Cardiac muscle cell (in vitro differentiated cells and primary cell): ENCODE results near the gene LPP. TPM values are rescaled to one million over a fixed set of nuclear protein-coding genes. Genes with fewer than 3 reads are reported as not detected.

Source experiments
- DNase-seq, 2 donors: peaks; one replicate each; pipeline versions ENCODE4 v3.0.0 to v3.0.0-alpha.2; 2010 to 2017; ENCODE audit warnings: low read depth in 1 of 2, low spot score in 1 of 2
- H3K27ac ChIP-seq: fragments of 200-600 bp; sonication (generic); 2 replicates; pipeline ENCODE4 v1.5.1; 2016
- H3K27me3 ChIP-seq: fragments of 200-600 bp; sonication (generic); 2 replicates; pipeline ENCODE4 v1.6.0; 2016; ENCODE audit warnings: control low read depth
- H3K36me3 ChIP-seq: fragments of 200-600 bp; sonication (generic); 2 replicates; pipeline ENCODE4 v1.5.1; 2016; ENCODE audit warnings: control low read depth
- H3K4me1 ChIP-seq: fragments of 200-600 bp; sonication (generic); 2 replicates; pipeline ENCODE4 v1.8.1; 2017; ENCODE audit warnings: low read depth, mild to moderate bottlenecking, mixed run types
- H3K4me3 ChIP-seq: fragments of 200-600 bp; sonication (generic); 2 replicates; pipeline ENCODE4 v1.5.1; 2016; ENCODE audit warnings: mild to moderate bottlenecking
- H3K9me3 ChIP-seq: fragments of 200-600 bp; sonication (generic); 2 replicates; pipeline ENCODE4 v1.5.1; 2017; ENCODE audit warnings: low read depth, mild to moderate bottlenecking, control low read depth
- CTCF ChIP-seq: IDR thresholded peaks from 2 replicates; pipeline ENCODE4 v1.5.1; 2012; ENCODE audit warnings: low read depth, mild to moderate bottlenecking, low read length
- polyA plus RNA-seq: library from polyadenylated mRNA; unstranded; fragments of >200 nt; fragmentation: Nextera tagmentation; extraction: Ambion mirVana; gene quantifications from 2 replicates; pipeline ENCODE4 v1.2.1, GENCODE V29; 2016
- total RNA-seq: library from RNA; depleted of rRNA; stranded (reverse); fragments of >200 nt; gene quantifications from 2 replicates; pipeline ENCODE4 v1.2.3, GENCODE V29; 2016

Gene LPP
- total and polyA plus RNA-seq, 2 experiments from 2014 or later, result 21.4 to 45.2 TPM

GRCh38 chr3:188361888-188362287 is 207.9 kb downstream of the LPP start:
- no peaks in the 10 kb centered on the region for H3K27me3 ChIP-seq
- DNase-seq, result no peak
- H3K36me3 ChIP-seq, result no peaks in the 10 kb centered on the region
- no peak overlapping the region for H3K4me3 ChIP-seq
- TF ChIP-seq CTCF, result no peak
- H3K27ac ChIP-seq, result no peak overlapping the region
- peaks cover 6% of the 10 kb centered on the region for H3K4me1 ChIP-seq
- no peaks in the 10 kb centered on the region for H3K9me3 ChIP-seq

DNA sequence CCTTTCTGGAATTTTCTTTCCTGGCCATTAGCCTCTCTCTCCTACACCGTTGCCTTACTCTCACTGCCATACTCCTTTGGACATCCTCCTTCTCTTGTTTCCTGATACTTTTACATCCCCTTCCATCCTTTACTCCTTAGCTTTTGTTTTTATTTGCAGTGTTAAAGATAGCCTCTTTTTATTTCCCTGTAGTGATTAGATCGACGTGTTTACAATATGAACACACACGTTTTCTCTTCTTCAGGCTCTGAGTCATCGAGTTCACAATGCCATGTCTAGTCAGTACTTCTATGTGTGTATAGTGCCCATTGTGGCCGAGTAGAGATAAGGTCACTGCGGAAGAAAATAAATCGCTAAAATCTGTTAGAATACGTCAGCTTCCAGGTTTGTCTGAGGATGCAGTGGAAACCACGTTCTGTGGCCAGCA is 208.5 kb downstream of the LPP start:
- H3K36me3 ChIP-seq, result no peaks in the 10 kb centered on the region
- H3K27ac ChIP-seq, result no peak overlapping the region
- DNase-seq, result peak in 1 of 2 donors; percentile 85
- peak; percentile 22 for TF ChIP-seq CTCF
- H3K27me3 ChIP-seq, result no peaks in the 10 kb centered on the region
- peaks cover 6% of the 10 kb centered on the region for H3K4me1 ChIP-seq
- no peak overlapping the region for H3K4me3 ChIP-seq
- no peaks in the 10 kb centered on the region for H3K9me3 ChIP-seq

GRCh38 chr3:188365184-188365583 is 211.2 kb downstream of the LPP start:
- no peak overlapping the region for H3K27ac ChIP-seq
- no peaks in the 10 kb centered on the region for H3K36me3 ChIP-seq
- H3K27me3 ChIP-seq, result no peaks in the 10 kb centered on the region
- H3K4me1 ChIP-seq, result peaks cover 6% of the 10 kb centered on the region
- no peak overlapping the region for H3K4me3 ChIP-seq
- H3K9me3 ChIP-seq, result no peaks in the 10 kb centered on the region
- no peak for TF ChIP-seq CTCF
- no peak for DNase-seq

GRCh38 chr3:188365988-188366698 is 212.2 kb downstream of the LPP start:
- TF ChIP-seq CTCF, result no peak
- no peaks in the 10 kb centered on the region for H3K36me3 ChIP-seq
- H3K4me3 ChIP-seq, result no peak overlapping the region
- DNase-seq, result peak in 1 of 2 donors; percentile 53
- no peak overlapping the region for H3K27ac ChIP-seq
- H3K27me3 ChIP-seq, result no peaks in the 10 kb centered on the region
- H3K4me1 ChIP-seq, result peaks cover 6% of the 10 kb centered on the region
- no peaks in the 10 kb centered on the region for H3K9me3 ChIP-seq

- H3K36me3 ChIP-seq, result no peaks in the 10 kb centered on the region
- no peaks in the 10 kb centered on the region for H3K27me3 ChIP-seq
- H3K4me1 ChIP-seq, result peaks cover 6% of the 10 kb centered on the region
- no peaks in the 10 kb centered on the region for H3K9me3 ChIP-seq
- H3K27ac ChIP-seq, result no peak overlapping the region
- no peak for DNase-seq
- no peak for TF ChIP-seq CTCF
- no peak overlapping the region for H3K4me3 ChIP-seq
Observed at GRCh38 chr3:188367678-188368077, 213.7 kb downstream of the LPP start.

GRCh38 chr3:188369526-188369925 is 215.6 kb downstream of the LPP start:
- H3K27ac ChIP-seq, result no peak overlapping the region
- H3K4me3 ChIP-seq, result no peak overlapping the region
- H3K36me3 ChIP-seq, result no peaks in the 10 kb centered on the region
- no peaks in the 10 kb centered on the region for H3K9me3 ChIP-seq
- no peak for DNase-seq
- H3K27me3 ChIP-seq, result no peaks in the 10 kb centered on the region
- H3K4me1 ChIP-seq, result peaks cover 6% of the 10 kb centered on the region
- TF ChIP-seq CTCF, result no peak
